IgD-negative memory B cell (primary cell): ENCODE results near the gene CPSF6. TPM values are rescaled to one million over a fixed set of nuclear protein-coding genes. Genes with fewer than 3 reads are reported as not detected.

Experiments used
- polyA plus RNA-seq: library from polyadenylated mRNA; unstranded; fragments of 300-500 nt; fragmentation: Illumina TruSeq; gene quantifications from one replicate; pipeline ENCODE4 v1.2.3, GENCODE V29; 2021

CPSF6 gene
- polyA plus RNA-seq, 1 donor from 2014 or later: 59.0 TPM

Other genes with a start within 250 kb of the CPSF6 start
- gene LYZ, start 108.8 kb downstream of the CPSF6 start, polyA plus RNA-seq: 9.2 TPM
- gene YEATS4, start 120.2 kb downstream of the CPSF6 start, polyA plus RNA-seq: 29.8 TPM
- gene FRS2, start 230.8 kb downstream of the CPSF6 start, polyA plus RNA-seq: 11.2 TPM